Measurements from ENCODE around the gene MAST1.

MAST1 gene

DNA sequence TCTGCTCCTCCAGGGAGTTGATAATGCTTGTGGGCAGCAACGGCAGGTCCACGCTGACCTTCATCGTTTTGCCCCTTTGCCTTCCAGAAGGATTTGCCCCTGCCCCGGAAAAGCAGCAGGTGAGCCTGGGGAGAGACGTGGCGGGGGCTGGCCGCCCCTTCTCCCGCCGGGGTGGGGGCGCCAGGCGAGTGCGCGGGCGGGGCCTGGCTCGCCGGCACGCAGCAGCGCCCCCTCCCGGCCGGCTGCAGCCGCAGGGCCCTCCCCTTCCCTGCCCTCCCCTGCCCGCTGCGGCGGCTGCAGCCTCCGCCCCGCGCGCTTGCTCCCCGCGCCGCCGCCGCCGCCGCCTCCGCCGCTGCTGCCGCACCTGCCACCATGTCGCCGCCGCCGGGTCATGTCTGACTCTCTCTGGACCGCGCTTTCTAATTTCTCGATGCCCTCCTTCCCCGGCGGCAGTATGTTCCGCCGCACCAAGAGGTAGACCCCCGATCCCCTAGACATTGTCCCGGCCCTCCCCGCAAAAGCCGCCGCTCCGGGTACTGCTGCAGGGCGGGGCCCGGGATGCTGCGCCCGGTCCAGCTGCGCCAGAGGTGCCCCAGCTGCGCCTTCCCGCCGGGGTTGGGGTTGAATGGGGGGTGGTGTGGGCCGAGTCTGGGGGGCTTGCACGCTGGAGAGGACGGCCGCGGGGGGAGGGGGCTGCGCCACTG, at the start of gene MAST1:
MAST1 (plus strand) TSS at position 334 of the 704 bp plus-strand sequence; CDS start at position 392, 58 bp downstream.
- TF ChIP-seq GATA2 (IDR thresholded peaks at IDR 0.05; ENCODE audit: low read depth, low read length) (no peak), GATA3 (IDR thresholded peaks at IDR 0.05; ENCODE audit: low read depth, low read length) (no peak)

DNA sequence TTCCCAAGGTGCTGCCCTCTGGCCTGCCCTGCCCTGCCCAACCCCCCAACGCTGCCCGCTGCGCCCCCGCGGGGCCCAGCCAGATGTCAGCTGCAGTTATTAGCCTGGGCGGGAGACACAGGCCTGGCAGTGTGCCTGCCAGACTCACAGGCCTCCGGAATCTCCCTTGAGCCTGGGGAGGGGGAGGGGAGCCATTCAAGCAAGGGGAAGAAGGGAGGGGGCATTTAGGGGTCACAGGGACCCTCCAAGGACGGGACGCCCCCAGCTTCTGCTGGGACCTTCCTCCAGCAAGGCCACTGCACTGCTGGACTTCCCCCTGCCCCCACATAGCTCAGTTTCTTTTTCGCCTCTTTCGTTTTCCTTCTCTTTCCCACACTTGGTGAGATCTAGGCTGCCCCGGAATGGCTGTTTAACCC, 49.6 kb upstream of the MAST1 start:
- TF ChIP-seq GATA3 (IDR thresholded peaks at IDR 0.05; ENCODE audit: low read depth, low read length) (no peak), GATA2 (IDR thresholded peaks at IDR 0.05; ENCODE audit: low read depth, low read length) (no peak)

DNA sequence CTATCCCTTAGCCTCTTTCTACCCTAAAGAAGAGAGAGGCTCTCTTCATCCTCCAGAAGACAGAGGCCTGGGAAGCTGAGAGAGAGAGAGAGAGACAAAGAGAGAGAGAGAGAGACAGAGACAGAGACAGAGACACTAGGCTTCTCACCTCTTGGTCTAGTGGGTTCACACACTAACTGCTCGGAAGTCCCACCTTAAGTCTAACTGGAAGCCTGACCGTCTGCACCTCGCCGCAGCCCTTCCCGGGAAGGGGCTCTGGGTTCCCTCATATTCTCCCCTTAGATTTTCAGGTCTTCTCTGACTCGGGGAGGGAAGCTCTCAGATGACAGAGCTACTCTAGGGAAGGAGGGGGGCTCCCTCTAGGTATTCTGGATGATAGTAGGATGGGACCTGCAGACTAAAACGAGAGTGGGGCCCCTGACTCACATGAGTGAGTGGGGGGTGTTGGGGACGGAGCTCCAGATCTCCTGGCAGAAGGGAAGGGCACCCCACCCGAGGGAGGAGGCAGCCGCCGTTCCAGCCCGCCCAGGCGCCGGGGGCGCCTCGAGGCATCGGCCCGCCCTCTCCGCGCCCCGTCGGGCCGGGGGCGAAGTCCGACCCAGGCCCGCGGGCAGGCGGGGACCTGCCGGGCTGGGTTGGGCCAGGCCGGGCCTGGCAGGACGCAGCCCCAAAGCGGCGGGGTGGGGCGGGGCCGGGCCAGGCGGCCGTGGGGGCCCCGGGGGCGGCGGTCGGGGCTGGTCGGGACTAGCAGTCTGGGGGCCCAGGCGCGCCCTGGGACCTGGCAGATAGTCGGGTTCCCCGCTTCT, 49.0 kb upstream of the MAST1 start:
- TF ChIP-seq GATA3 (IDR thresholded peaks at IDR 0.05; ENCODE audit: low read depth, low read length) (no peak), GATA2 (IDR thresholded peaks at IDR 0.05; ENCODE audit: low read depth, low read length) (no peak)

DNA sequence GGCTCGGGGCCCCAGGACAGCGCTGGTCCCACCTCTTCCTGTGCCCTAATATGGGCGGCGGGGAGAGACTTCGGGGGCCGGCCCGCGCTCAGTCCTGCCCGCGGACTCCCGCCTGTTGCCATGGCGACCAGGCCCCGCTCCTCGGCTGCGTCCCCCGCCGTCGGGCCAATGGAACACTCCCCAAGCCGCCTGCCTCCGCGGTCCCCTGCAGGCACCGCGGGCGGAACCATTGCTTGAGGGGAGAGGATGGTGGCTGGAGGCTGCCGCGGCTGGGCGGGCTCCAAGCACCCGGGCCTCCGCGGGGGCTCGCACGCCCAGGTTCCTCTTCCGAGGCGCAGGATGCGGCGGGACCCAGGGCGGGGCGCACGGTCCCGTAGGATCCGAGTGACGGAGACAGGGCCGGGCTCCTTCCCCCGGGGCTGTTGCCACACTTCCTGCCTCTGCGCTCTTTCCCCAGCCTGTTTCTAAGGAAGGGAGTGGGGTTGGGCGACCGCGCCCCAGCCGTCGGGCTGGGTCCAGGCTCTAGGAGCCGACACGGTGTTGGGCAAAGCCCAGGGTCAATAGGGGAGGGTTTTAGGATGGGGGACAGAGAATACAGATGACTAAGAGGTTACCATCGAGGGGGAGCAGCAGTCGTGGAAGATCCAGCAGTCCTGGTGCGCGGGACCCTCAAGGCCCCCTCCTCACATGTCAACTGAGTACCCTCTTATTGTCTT, 48.3 kb upstream of the MAST1 start:
- TF ChIP-seq GATA3 (IDR thresholded peaks at IDR 0.05; ENCODE audit: low read depth, low read length): no peak
- no peak for TF ChIP-seq GATA2 (IDR thresholded peaks at IDR 0.05; ENCODE audit: low read depth, low read length)

DNA sequence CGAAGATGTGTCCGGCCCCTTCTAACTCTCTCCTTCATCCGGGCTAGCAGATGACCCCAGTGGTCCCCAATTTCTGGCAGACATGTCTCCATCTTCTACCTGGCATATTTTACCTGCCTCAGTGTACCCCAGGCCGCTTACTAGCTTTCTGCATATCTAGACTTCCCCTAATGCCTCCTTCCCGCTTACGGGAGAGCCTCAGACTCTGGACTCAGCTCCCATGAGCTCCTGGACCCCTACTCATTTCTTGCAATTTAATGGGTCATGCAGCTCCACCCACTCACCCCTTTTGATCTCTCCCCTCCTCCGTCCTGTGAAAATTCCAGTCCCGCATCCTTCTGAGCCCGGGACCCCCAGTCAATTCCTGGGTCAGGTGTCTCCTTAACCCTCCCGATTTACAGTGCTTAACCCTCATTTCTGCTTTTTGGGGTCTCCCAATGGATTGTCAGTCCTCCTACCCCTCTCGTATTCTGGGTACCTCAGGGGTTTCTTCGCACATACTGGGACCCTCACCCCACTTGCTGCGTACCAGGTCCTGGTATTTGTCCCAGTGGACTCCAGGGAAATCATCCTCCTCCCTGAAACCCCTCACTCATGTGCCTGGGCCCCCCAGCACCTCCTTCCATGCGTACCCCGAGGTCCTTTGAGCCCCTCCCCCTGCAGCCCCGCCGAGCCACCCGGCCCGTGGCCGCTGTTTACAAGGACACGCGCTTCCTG, 47.5 kb upstream of the MAST1 start:
- TF ChIP-seq GATA2 (IDR thresholded peaks at IDR 0.05; ENCODE audit: low read depth, low read length) (no peak), GATA3 (IDR thresholded peaks at IDR 0.05; ENCODE audit: low read depth, low read length) (no peak)

DNA sequence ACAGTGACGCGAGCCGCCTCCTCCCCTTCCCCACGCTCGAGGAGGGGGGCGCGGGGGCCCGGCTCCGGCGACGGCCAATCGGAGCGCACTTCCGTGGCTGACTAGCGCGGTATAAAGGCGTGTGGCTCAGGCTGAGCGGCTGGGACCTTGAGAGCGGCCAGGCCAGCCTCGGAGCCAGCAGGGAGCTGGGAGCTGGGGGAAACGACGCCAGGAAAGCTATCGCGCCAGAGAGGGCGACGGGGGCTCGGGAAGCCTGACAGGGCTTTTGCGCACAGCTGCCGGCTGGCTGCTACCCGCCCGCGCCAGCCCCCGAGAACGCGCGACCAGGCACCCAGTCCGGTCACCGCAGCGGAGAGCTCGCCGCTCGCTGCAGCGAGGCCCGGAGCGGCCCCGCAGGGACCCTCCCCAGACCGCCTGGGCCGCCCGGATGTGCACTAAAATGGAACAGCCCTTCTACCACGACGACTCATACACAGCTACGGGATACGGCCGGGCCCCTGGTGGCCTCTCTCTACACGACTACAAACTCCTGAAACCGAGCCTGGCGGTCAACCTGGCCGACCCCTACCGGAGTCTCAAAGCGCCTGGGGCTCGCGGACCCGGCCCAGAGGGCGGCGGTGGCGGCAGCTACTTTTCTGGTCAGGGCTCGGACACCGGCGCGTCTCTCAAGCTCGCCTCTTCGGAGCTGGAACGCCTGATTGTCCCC, 46.8 kb upstream of the MAST1 start, which contains the start of gene JUNB:
JUNB (plus strand) TSS at position 142 of the 706 bp plus-strand sequence; CDS start at position 428, 286 bp downstream.
- TF ChIP-seq GATA2 (IDR thresholded peaks at IDR 0.05; ENCODE audit: low read depth, low read length) (no peak), GATA3 (IDR thresholded peaks at IDR 0.05; ENCODE audit: low read depth, low read length) (no peak)

DNA sequence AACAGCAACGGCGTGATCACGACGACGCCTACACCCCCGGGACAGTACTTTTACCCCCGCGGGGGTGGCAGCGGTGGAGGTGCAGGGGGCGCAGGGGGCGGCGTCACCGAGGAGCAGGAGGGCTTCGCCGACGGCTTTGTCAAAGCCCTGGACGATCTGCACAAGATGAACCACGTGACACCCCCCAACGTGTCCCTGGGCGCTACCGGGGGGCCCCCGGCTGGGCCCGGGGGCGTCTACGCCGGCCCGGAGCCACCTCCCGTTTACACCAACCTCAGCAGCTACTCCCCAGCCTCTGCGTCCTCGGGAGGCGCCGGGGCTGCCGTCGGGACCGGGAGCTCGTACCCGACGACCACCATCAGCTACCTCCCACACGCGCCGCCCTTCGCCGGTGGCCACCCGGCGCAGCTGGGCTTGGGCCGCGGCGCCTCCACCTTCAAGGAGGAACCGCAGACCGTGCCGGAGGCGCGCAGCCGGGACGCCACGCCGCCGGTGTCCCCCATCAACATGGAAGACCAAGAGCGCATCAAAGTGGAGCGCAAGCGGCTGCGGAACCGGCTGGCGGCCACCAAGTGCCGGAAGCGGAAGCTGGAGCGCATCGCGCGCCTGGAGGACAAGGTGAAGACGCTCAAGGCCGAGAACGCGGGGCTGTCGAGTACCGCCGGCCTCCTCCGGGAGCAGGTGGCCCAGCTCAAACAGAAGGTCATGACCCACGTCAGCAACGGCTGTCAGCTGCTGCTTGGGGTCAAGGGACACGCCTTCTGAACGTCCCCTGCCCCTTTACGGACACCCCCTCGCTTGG, 46.1 kb upstream of the MAST1 start:
- TF ChIP-seq GATA2 (IDR thresholded peaks at IDR 0.05; ENCODE audit: low read depth, low read length) (no peak), GATA3 (IDR thresholded peaks at IDR 0.05; ENCODE audit: low read depth, low read length) (no peak)

DNA sequence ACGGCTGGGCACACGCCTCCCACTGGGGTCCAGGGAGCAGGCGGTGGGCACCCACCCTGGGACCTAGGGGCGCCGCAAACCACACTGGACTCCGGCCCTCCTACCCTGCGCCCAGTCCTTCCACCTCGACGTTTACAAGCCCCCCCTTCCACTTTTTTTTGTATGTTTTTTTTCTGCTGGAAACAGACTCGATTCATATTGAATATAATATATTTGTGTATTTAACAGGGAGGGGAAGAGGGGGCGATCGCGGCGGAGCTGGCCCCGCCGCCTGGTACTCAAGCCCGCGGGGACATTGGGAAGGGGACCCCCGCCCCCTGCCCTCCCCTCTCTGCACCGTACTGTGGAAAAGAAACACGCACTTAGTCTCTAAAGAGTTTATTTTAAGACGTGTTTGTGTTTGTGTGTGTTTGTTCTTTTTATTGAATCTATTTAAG, 45.4 kb upstream of the MAST1 start:
- TF ChIP-seq GATA3 (IDR thresholded peaks at IDR 0.05; ENCODE audit: low read depth, low read length): no peak

DNA sequence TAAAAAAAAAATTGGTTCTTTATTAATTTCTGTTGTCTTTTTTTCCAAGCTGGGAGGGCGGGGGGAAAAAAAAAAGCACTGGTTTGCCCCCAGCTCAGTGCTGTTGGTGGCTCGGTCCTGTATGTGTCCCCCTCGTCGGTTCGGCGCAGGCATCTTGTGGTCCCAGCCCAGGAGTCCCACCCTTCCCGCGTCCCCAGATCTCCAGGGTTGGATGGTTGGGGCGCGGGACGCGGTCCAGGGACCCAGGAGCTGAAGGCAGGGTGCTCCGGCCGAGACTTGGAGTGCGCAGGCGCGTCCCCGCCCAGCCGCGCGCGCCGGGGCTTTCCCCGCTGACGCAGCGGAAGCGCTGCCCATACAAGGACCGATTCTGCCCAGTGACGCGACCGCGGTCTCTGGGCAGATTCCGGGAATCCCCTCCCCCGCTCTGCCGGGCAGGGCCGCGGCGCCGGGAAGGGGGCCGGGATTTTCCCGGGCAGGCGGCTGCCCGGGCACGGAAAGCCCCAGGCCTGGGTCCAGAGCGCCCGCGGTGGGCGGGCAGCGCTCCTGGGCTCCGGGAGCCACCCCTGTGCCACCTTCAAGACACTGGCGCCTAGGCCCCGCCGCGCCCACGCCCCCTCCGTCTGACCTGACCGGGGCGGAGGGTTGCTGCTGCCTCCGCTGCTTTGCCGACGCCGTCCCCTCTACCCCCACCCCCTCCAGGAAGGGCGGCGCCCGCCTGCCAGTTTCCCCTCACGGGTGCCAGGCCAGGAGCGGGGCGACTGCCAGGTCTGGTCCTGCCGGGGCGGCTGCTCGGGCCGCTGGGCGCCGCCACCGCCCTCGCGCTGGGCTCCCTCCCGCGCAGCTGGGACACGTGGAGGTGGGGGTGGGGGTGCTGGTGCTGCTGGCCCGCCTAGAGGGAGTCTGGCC, 44.8 kb upstream of the MAST1 start:
- TF ChIP-seq GATA3 (IDR thresholded peaks at IDR 0.05; ENCODE audit: low read depth, low read length) (no peak), GATA2 (IDR thresholded peaks at IDR 0.05; ENCODE audit: low read depth, low read length) (no peak)

DNA sequence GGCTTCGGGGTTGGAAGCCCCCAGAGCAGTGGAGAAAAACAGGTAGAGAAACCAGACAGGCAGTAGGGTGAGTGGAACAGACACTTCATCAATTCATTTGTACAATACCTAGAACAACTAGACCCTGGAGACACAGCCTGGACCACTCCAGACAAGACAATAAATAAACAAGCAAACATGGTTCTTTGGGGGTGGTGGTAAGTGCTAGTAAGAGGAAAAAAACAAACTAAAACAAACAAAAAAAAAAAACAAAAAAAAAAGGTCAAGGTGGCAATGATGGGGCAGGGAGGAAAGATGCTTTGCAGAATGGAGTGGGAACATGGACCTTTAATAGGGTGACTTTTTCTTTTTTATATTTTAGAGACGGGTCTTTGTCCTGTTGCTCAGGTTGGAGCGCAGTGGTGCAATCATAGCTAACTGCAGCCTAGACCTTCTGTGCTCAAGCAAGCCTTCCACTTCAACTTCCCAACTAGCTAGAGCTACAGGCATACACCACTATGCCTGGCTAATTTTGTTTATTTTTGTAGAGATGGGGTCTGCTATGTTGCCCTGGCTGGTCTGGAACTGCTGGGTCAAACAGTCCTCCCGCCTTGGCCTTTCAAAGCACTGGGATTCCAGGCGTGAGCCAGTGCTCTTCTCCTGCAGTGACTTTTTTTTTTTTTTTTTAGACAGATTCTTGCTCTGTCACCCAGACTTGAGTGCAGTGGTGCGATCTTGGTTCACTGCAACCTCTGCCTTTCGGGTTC, 43.9 kb upstream of the MAST1 start:
- TF ChIP-seq GATA2 (IDR thresholded peaks at IDR 0.05; ENCODE audit: low read depth, low read length) (no peak), GATA3 (IDR thresholded peaks at IDR 0.05; ENCODE audit: low read depth, low read length) (no peak)

DNA sequence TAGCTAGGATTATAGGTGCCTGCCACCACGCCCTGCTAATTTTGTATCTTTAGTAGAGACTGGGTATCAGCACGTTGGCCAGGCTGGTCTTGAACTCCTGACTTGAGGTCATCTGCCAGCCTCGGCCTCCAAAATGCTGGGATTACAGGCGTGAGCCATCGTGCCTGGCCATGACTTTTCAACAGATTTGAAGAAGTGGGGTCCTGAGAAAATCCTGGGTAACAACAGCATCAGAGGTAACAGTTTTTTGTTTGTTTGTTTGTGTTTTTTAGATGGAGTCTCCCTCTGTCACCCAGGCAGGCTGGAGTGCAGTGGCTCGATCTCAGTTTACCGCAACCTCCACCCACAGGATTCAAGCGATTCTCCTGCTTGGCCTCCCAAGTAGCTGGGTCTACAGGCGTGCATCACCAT, 43.3 kb upstream of the MAST1 start:
- no peak for TF ChIP-seq GATA3 (IDR thresholded peaks at IDR 0.05; ENCODE audit: low read depth, low read length)
- TF ChIP-seq GATA2 (IDR thresholded peaks at IDR 0.05; ENCODE audit: low read depth, low read length): no peak
